GM18867 (cell line): ENCODE data around the gene SORCS2.

Experiments used
- ATAC-seq: cut with Tn5 transposase; IDR thresholded peaks from one replicate; pipeline ENCODE4 v1.9.1; 2021; ENCODE audit warnings: mild to moderate bottlenecking, moderate library complexity; ENCODE audit not compliant: unreplicated experiment

Gene SORCS2

DNA sequence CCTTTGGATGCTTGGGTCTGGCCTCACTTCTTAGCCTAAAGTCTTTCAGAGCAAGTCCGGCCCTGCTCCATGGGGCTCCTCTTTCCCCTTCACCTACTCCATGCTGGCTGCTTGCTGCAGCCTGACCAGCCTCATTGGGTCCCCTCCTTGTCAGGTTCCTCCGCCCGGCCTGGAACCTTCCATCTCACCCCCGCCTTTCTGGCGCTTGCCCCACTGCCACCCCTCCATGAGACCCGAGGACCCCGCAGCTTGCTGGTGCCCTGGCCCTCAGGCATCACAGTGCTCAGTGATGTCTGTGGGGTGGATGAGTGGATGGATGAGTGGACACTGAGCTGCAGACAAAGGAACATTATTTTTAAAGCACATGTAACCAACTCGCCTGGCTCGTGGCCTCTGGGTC is 24.7 kb downstream of the SORCS2 start:
- ATAC-seq = no peak

DNA sequence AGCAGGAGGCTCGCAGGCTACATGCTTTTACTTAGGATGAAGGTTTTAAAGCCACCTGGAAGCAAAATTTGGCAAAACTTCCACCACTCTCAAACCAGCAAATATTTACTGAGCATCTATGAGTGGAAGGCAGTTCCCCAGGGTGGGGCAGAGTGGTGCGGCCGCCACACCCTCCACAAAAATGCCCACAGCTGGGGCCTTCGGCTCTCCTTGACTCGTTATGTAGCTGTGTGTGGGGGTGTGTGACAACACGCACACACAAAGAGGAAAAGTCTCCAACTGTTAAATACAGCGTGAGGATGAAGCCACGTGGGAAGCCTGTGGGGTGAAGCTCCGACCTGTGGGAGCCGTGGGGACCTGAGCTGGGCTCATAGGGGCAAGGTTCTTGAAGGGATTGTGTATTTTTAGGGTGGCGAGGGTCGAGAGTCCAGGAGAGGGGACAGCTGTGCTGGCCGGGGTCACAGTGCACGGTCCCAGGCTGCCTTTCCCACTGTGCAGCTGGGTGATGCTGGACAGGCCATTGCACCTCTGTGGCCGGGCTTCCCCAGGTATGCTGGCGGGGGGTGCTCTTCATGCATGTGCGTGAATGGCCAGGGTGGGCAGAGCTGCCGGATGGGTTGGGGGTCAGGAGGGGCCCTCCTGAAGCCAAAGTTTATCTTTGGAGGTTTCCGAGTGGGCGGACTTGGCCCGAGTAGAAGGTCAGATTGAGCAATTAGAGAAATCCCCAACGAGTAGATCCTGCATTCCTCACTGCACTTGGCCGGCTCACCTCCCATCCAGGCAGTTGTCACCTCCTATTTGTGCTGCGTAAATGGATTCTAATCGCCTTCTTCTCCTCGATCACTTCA is 25.4 kb downstream of the SORCS2 start:
- no peak for ATAC-seq

- no peak for ATAC-seq
Measured at GRCh38 chr4:7218686-7219085, 26.3 kb downstream of the SORCS2 start.

GRCh38 chr4:7222521-7222920 is 30.2 kb downstream of the SORCS2 start:
- ATAC-seq = no peak

- no peak for ATAC-seq
Measured at GRCh38 chr4:7223541-7223940, 31.2 kb downstream of the SORCS2 start.

- ATAC-seq = no peak
Measured at GRCh38 chr4:7224001-7224400, 31.7 kb downstream of the SORCS2 start.

- ATAC-seq = no peak
Measured at GRCh38 chr4:7224878-7225533, 32.7 kb downstream of the SORCS2 start.

DNA sequence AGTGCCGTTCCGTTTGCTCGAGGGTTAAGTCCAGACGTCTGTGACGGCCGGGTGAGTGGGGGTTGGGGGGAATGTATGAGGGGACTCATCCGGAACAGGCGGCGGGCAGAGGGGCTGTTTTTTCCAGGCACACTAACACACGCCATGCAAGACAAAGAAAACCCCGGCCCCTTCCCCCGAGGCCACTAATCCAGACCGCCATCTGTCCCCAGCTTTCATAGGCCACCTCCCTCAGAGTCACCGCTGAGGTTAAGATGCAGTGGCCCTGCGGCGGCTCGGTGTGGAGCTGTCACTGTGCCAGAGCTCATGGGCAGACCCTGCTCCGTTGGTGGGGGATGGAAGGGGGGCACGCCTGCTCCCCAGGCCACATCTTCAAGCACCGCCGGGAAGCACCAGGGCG is 34.1 kb downstream of the SORCS2 start:
- no peak for ATAC-seq

DNA sequence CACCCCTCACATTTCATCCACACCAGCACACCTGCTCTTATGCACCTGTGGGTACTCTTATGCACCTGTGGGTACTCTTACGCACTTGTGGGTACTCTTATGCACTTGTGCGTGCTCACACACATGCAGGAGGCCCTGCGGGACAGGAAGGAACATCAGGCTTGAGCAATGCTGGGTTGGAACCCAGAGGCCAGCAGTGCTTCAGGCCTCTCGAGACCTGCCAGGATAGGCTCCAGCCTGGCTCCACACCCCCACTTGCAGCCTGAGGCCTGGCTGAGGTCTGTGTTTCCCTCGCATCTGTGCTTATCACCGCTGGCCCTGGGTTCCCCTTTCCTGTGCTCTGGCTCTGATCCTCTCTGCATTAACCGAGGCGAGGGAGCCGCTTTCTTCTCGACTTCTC is 34.7 kb downstream of the SORCS2 start:
- ATAC-seq = no peak

- no peak for ATAC-seq
Measured at GRCh38 chr4:7228734-7229133, 36.4 kb downstream of the SORCS2 start.

- no peak for ATAC-seq
Measured at GRCh38 chr4:7232061-7232650, 39.8 kb downstream of the SORCS2 start.

GRCh38 chr4:7233006-7233580 is 40.8 kb downstream of the SORCS2 start:
- no peak for ATAC-seq

GRCh38 chr4:7233601-7234000 is 41.3 kb downstream of the SORCS2 start:
- no peak for ATAC-seq

DNA sequence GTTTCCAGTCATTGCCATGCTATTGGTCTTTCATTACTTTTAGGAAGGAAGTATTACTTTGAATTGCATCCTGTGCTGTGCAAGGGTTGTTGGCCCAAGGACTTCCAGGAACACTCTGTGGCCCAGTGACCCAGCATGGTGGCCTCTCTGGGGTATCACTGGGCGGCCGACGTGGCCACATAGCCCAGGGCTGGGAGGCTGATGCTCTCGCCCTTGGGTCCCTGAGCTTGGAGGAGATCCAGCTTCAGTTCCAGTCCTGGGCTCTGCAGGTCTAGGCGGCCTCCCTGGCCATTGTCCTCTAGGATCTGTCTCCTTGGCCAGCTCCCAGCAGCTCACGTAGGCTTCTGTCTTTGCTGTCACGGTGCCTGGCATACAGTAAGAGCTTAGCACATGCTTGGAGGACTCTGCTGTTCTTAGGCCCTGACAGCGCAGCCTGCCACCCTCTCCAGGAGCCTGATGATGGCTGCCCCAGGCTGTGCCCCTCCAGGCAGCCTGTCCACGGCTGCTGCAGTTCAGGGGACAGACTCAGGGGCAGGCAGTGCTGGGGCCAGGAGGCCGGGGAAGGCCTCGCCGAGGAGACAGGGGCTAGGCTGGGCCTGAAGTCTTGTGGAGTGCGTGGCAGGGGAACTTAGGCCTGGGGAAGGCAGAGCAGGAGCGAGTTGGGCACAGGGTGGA is 42.2 kb downstream of the SORCS2 start:
- no peak for ATAC-seq

- ATAC-seq = no peak
Measured at GRCh38 chr4:7235030-7235380, 42.7 kb downstream of the SORCS2 start.

GRCh38 chr4:7236847-7237246 is 44.5 kb downstream of the SORCS2 start:
- ATAC-seq = no peak

- ATAC-seq = no peak
Measured at GRCh38 chr4:7237873-7238272, 45.5 kb downstream of the SORCS2 start.

DNA sequence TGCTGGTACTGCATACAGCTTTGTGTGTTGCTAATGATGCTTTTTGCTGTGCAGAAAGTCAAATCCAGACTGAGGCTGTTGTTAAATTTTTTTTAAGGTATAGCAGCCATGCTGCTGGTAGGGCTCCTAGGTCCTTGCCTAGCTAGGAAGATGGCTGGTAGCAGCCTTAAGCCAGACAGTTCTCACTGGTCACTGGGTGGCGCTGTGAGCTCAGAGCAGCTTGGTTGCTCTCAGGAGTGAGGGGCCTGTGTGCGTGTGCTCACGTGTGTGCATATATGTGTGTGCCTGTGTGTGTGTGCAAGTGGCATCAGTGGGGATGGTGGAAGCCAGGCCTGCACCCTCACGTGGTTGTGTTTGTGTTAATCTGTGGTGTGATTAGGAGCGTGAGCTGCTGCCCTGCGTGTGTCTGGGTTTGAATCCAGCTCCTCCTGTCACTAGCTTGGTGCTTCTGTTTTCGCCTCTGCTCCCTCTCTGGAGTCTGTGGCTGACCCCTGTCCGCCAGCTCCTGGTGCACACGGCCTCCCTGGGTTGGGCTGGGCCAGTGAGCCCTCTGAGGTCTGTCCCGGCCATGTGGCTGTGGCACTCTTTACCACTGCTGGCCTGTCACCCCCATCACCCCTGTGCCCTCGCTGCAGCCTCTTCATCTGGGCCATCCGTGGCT is 46.1 kb downstream of the SORCS2 start:
- ATAC-seq = no peak

DNA sequence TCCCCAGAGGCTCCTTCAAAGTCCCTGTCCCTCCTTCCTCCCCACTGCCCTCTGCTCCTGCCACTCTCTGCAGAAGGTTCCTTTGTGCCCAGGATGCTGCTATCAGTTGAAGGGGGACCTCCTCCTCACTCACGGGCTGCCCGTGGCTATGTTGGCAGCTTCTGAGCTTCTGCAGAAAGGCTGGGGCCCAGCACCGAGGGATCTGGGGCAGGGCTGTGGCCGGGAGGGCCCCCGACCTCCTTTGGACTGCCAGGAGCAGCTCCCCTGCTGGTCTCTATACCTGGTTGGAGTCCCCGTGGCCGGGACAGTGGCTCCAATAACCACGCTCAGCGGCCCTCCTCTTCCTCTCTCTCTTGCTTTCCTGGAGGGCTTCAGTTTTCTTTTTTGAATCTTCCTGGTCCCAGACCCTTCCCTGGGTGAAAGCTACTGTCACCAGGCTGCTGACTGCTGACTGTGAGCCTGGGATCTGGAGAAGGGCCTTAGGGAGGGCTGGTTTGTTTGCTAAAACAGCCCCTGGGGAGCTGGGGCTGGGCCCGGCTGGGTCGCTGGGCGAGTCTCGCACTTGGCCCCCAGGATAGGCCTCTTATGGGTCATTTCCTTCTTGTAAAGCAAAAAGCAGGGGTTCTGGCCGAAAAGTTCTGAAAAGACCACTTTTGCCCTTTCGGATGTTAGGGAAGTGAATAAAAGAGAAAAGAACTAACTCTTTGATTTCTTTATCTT is 46.9 kb downstream of the SORCS2 start:
- ATAC-seq = no peak

GRCh38 chr4:7239844-7240243 is 47.5 kb downstream of the SORCS2 start:
- no peak for ATAC-seq
